ENCODE data around the gene USP17L19. TPM values are rescaled to one million over a fixed set of nuclear protein-coding genes. Genes with fewer than 3 reads are reported as not detected.
"Not testable (repeated sequence)": the region's sequence is repeated elsewhere in the genome, so short reads cannot be mapped to it uniquely, and the experiment has no call there.

The USP17L19 gene
- total RNA-seq, result not detected
- total RNA-seq (2013), result not detected

GRCh38 chr4:9253078-9253477, at the start of gene USP17L19:
USP17L19 (plus strand) TSS chr4:9253378; CDS start chr4:9253378, 0 bp downstream.
- H3K4me1 ChIP-seq (ENCODE audit: control insufficient read depth, insufficient read depth, low read length); H3K36me3 ChIP-seq (ENCODE audit: control insufficient read depth, insufficient read depth, low read length); H3K4me1 Mint-ChIP-seq; H3K27ac Mint-ChIP-seq; H3K36me3 Mint-ChIP-seq; H3K27me3 ChIP-seq (ENCODE audit: control insufficient read depth, insufficient read depth, low read length); H3K9me3 ChIP-seq (ENCODE audit: control insufficient read depth, insufficient read depth, low read length); H3K27me3 Mint-ChIP-seq (ENCODE audit: low read depth in 2 of 2); ATAC-seq; H3K4me3 ChIP-seq (ENCODE audit: low read length); H3K9me3 Mint-ChIP-seq; intact Hi-C loops (cut with micrococcal nuclease); H3K27ac ChIP-seq (ENCODE audit: low read length); H3K4me3 Mint-ChIP-seq; DNase-seq: not testable (repeated sequence)
- no CpG with 5 or more reads among the region's 13 CpGs for WGBS (ENCODE audit: insufficient coverage)

GRCh38 chr4:9210357-9210756, 42.8 kb upstream of the USP17L19 start, which contains the start of gene USP17L10:
USP17L10 (plus strand) TSS chr4:9210657; CDS start chr4:9210657, 0 bp downstream.
- H3K27me3 Mint-ChIP-seq (ENCODE audit: low read depth in 2 of 2); H3K36me3 ChIP-seq (ENCODE audit: control insufficient read depth, insufficient read depth, low read length); intact Hi-C loops (cut with micrococcal nuclease); ATAC-seq; H3K4me3 ChIP-seq (ENCODE audit: low read length); H3K27me3 ChIP-seq (ENCODE audit: control insufficient read depth, insufficient read depth, low read length); H3K4me1 ChIP-seq (ENCODE audit: control insufficient read depth, insufficient read depth, low read length); H3K9me3 ChIP-seq (ENCODE audit: control insufficient read depth, insufficient read depth, low read length); H3K27ac ChIP-seq (ENCODE audit: low read length); H3K4me3 Mint-ChIP-seq; DNase-seq; H3K36me3 Mint-ChIP-seq; H3K9me3 Mint-ChIP-seq; H3K27ac Mint-ChIP-seq; H3K4me1 Mint-ChIP-seq: not testable (repeated sequence)
- 93% methylated on average over 8 of the region's 13 CpGs for WGBS (ENCODE audit: insufficient coverage)

DNA sequence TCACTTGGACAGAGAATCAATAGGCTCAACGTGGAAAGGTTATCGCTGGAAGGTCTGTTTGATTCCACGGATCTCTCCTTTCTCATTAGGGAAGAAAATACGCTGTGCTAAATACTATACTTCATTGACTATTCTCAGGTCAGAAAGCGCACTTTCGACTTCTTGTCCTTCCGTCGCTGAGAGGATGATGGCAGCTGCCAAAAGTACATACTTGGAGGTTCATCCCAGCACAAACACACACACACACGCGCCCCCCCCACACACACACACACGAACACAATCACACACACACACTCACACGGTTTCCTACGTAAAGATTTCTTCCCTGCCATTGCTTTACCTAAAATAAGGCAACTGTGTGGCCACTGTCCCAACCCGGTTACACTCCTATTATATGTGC, 38.5 kb upstream of the USP17L19 start:
- H3K4me3 ChIP-seq (ENCODE audit: low read length); H3K27me3 ChIP-seq (ENCODE audit: control insufficient read depth, insufficient read depth, low read length); H3K9me3 ChIP-seq (ENCODE audit: control insufficient read depth, insufficient read depth, low read length); H3K27ac ChIP-seq (ENCODE audit: low read length); H3K36me3 Mint-ChIP-seq; H3K36me3 ChIP-seq (ENCODE audit: control insufficient read depth, insufficient read depth, low read length); H3K27ac Mint-ChIP-seq; H3K4me1 ChIP-seq (ENCODE audit: control insufficient read depth, insufficient read depth, low read length); ATAC-seq; H3K4me1 Mint-ChIP-seq; intact Hi-C loops (cut with micrococcal nuclease); H3K27me3 Mint-ChIP-seq (ENCODE audit: low read depth in 2 of 2); H3K9me3 Mint-ChIP-seq; H3K4me3 Mint-ChIP-seq: not testable (repeated sequence)
- DNase-seq, result peak in 1 of 2 donors; percentile 14
- WGBS (ENCODE audit: insufficient coverage), result 85% methylated on average over 10 of the region's 14 CpGs

- H3K36me3 Mint-ChIP-seq; intact Hi-C loops (cut with micrococcal nuclease); H3K4me3 Mint-ChIP-seq; H3K27ac ChIP-seq (ENCODE audit: low read length); H3K9me3 Mint-ChIP-seq; H3K27ac Mint-ChIP-seq; H3K36me3 ChIP-seq (ENCODE audit: control insufficient read depth, insufficient read depth, low read length); H3K4me1 Mint-ChIP-seq; H3K27me3 ChIP-seq (ENCODE audit: control insufficient read depth, insufficient read depth, low read length); H3K4me3 ChIP-seq (ENCODE audit: low read length); DNase-seq; ATAC-seq; H3K27me3 Mint-ChIP-seq (ENCODE audit: low read depth in 2 of 2); H3K4me1 ChIP-seq (ENCODE audit: control insufficient read depth, insufficient read depth, low read length); H3K9me3 ChIP-seq (ENCODE audit: control insufficient read depth, insufficient read depth, low read length): not testable (repeated sequence)
- WGBS (ENCODE audit: insufficient coverage), result 88% methylated on average over 1 of the region's 14 CpGs
These were observed 38.1 kb upstream of the USP17L19 start, which contains the start of gene USP17L11 for GRCh38 chr4:9215105-9215504. USP17L11 (plus strand) TSS chr4:9215405; CDS start chr4:9215405, 0 bp downstream.

DNA sequence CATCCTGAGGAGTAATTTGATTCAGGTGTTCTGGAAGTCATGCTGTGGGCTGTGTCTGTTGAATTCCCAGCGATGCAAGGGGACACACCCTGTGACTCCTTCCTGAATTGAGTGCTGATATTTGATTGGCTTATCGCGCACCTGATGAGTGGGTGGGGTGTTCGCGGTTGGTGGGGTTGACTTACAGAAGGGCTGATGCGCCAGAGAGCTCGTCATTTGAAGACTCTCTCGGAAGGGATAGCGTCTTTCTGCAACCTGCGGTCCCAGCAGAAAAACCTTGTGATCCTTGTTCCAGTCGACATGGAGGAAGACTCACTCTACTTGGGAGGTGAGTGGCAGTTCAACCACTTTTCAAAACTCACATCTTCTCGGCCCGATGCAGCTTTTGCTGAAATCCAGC, 33.3 kb upstream of the USP17L19 start, which contains the start of gene USP17L12:
USP17L12 (plus strand) TSS at position 301 of the 400 bp plus-strand sequence; CDS start at position 301, 0 bp downstream.
- H3K27ac ChIP-seq (ENCODE audit: low read length); intact Hi-C loops (cut with micrococcal nuclease); H3K4me1 Mint-ChIP-seq; H3K9me3 ChIP-seq (ENCODE audit: control insufficient read depth, insufficient read depth, low read length); H3K9me3 Mint-ChIP-seq; H3K27ac Mint-ChIP-seq; H3K27me3 ChIP-seq (ENCODE audit: control insufficient read depth, insufficient read depth, low read length); H3K4me1 ChIP-seq (ENCODE audit: control insufficient read depth, insufficient read depth, low read length); H3K36me3 ChIP-seq (ENCODE audit: control insufficient read depth, insufficient read depth, low read length); H3K4me3 Mint-ChIP-seq; DNase-seq; H3K27me3 Mint-ChIP-seq (ENCODE audit: low read depth in 2 of 2); H3K36me3 Mint-ChIP-seq; ATAC-seq; H3K4me3 ChIP-seq (ENCODE audit: low read length): not testable (repeated sequence)
- no CpG with 5 or more reads among the region's 13 CpGs for whole genome bisulfite sequencing (ENCODE audit: insufficient coverage)

- H3K9me3 Mint-ChIP-seq, H3K27ac Mint-ChIP-seq: not testable (repeated sequence)
These were observed 28.6 kb upstream of the USP17L19 start, which contains the start of gene USP17L13 for GRCh38 chr4:9224596-9224995. USP17L13 (plus strand) TSS chr4:9224896; CDS start chr4:9224896, 0 bp downstream.

DNA sequence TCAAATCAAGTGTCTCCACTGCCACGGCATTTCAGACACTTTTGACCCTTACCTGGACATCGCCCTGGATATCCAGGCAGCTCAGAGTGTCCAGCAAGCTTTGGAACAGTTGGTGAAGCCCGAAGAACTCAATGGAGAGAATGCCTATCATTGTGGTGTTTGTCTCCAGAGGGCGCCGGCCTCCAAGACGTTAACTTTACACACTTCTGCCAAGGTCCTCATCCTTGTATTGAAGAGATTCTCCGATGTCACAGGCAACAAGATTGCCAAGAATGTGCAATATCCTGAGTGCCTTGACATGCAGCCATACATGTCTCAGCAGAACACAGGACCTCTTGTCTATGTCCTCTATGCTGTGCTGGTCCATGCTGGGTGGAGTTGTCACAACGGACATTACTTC, 22.9 kb upstream of the USP17L19 start:
- H3K4me1 Mint-ChIP-seq; intact Hi-C loops (cut with micrococcal nuclease); ATAC-seq; DNase-seq; H3K4me3 Mint-ChIP-seq; H3K36me3 Mint-ChIP-seq; H3K27me3 ChIP-seq (ENCODE audit: control insufficient read depth, insufficient read depth, low read length); H3K4me3 ChIP-seq (ENCODE audit: low read length); H3K9me3 Mint-ChIP-seq; H3K27ac Mint-ChIP-seq; H3K36me3 ChIP-seq (ENCODE audit: control insufficient read depth, insufficient read depth, low read length); H3K27ac ChIP-seq (ENCODE audit: low read length); H3K27me3 Mint-ChIP-seq (ENCODE audit: low read depth in 2 of 2); H3K4me1 ChIP-seq (ENCODE audit: control insufficient read depth, insufficient read depth, low read length); H3K9me3 ChIP-seq (ENCODE audit: control insufficient read depth, insufficient read depth, low read length): not testable (repeated sequence)
- WGBS (ENCODE audit: insufficient coverage), result 98% methylated on average over 4 of the region's 8 CpGs

More at GRCh38 chr4:9224596-9224995, 28.6 kb upstream of the USP17L19 start, which contains the start of gene USP17L13:
- DNase-seq; H3K4me3 ChIP-seq (ENCODE audit: low read length); H3K36me3 ChIP-seq (ENCODE audit: control insufficient read depth, insufficient read depth, low read length); ATAC-seq; H3K27me3 Mint-ChIP-seq (ENCODE audit: low read depth in 2 of 2); H3K4me1 ChIP-seq (ENCODE audit: control insufficient read depth, insufficient read depth, low read length); H3K36me3 Mint-ChIP-seq; H3K4me3 Mint-ChIP-seq; intact Hi-C loops (cut with micrococcal nuclease); H3K27ac ChIP-seq (ENCODE audit: low read length); H3K4me1 Mint-ChIP-seq; H3K27me3 ChIP-seq (ENCODE audit: control insufficient read depth, insufficient read depth, low read length); H3K9me3 ChIP-seq (ENCODE audit: control insufficient read depth, insufficient read depth, low read length): not testable (repeated sequence)
- no CpG with 5 or more reads among the region's 14 CpGs for WGBS (ENCODE audit: insufficient coverage)

DNA sequence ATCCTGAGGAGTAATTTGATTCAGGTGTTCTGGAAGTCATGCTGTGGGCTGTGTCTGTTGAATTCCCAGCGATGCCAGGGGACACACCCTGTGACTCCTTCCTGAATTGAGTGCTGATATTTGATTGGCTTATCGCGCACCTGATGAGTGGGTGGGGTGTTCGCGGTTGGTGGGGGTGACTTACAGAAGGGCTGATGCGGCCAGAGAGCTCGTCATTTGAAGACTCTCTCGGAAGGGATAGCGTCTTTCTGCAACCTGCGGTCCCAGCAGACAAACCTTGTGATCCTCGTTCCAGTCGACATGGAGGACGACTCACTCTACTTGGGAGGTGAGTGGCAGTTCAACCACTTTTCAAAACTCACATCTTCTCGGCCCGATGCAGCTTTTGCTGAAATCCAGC, 19.1 kb upstream of the USP17L19 start, which contains the start of gene USP17L15:
USP17L15 (plus strand) TSS at position 301 of the 400 bp plus-strand sequence; CDS start at position 301, 0 bp downstream.
- H3K27ac Mint-ChIP-seq; H3K36me3 ChIP-seq (ENCODE audit: control insufficient read depth, insufficient read depth, low read length); H3K9me3 ChIP-seq (ENCODE audit: control insufficient read depth, insufficient read depth, low read length); H3K27me3 Mint-ChIP-seq (ENCODE audit: low read depth in 2 of 2); H3K4me3 ChIP-seq (ENCODE audit: low read length); DNase-seq; H3K4me1 ChIP-seq (ENCODE audit: control insufficient read depth, insufficient read depth, low read length); H3K27ac ChIP-seq (ENCODE audit: low read length); H3K9me3 Mint-ChIP-seq; H3K36me3 Mint-ChIP-seq; H3K4me1 Mint-ChIP-seq; ATAC-seq; H3K4me3 Mint-ChIP-seq; intact Hi-C loops (cut with micrococcal nuclease); H3K27me3 ChIP-seq (ENCODE audit: control insufficient read depth, insufficient read depth, low read length): not testable (repeated sequence)
- no CpG with 5 or more reads among the region's 15 CpGs for WGBS (ENCODE audit: insufficient coverage)
